Lower leg skin (tissue), 3 donors: ENCODE measurements around the gene PRKCH.

Source experiments
- POLR2A ChIP-seq, 2 donors: fragments of 450-650 bp; IDR thresholded peaks; one replicate each; pipeline ENCODE4 v1.6.1; 2016 to 2017; ENCODE audit warnings: antibody characterized with exemption in 2 of 2, mild to moderate bottlenecking in 1 of 2, moderate library complexity in 1 of 2
- TF ChIP-seq, protein P1 (sequence below), 3 donors: fragments of 450-650 bp; IDR thresholded peaks; one replicate each; pipeline ENCODE4 v1.5.1; 2016; ENCODE audit warnings: antibody characterized with exemption in 3 of 3, mild to moderate bottlenecking in 3 of 3, moderate library complexity in 2 of 3

DNA sequence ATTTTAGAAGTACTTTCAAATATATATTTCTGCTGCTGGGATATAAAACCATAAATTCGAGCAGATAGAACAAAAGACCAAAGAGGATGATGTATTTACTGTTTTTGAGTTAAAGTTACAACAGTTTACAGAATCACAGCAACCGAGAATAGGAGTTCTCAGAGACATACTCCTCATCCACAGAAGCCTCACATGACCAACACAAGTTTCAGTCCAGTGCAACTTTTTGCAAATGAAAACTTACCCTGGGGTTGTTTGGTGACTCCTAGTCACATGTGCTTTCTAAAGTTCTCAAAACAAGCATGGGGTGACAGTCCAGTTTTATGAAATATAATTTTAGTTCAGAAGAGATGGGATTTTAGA, 117.1 kb downstream of the PRKCH start:
- TF ChIP-seq, protein P1, sequence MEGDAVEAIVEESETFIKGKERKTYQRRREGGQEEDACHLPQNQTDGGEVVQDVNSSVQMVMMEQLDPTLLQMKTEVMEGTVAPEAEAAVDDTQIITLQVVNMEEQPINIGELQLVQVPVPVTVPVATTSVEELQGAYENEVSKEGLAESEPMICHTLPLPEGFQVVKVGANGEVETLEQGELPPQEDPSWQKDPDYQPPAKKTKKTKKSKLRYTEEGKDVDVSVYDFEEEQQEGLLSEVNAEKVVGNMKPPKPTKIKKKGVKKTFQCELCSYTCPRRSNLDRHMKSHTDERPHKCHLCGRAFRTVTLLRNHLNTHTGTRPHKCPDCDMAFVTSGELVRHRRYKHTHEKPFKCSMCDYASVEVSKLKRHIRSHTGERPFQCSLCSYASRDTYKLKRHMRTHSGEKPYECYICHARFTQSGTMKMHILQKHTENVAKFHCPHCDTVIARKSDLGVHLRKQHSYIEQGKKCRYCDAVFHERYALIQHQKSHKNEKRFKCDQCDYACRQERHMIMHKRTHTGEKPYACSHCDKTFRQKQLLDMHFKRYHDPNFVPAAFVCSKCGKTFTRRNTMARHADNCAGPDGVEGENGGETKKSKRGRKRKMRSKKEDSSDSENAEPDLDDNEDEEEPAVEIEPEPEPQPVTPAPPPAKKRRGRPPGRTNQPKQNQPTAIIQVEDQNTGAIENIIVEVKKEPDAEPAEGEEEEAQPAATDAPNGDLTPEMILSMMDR (IDR thresholded peaks at IDR 0.05), result no peak
- no peak for TF ChIP-seq POLR2A (IDR thresholded peaks at IDR 0.05)
